Epithelial cell of prostate (primary cell): Measurements from ENCODE around the gene LRMDA.
A peak's percentile ranks its signal among the peaks of the same experiment; 100 is the strongest.

Source experiments
- DNase-seq: peaks from one replicate; pipeline ENCODE4 v3.0.0-alpha.2; 2011; ENCODE audit warnings: low read depth, low spot score
- H3K27ac ChIP-seq: fragments of 450-650 bp; 2 replicates; pipeline ENCODE4 v1.5.1; 2017; ENCODE audit warnings: mild to moderate bottlenecking

The LRMDA gene

DNA sequence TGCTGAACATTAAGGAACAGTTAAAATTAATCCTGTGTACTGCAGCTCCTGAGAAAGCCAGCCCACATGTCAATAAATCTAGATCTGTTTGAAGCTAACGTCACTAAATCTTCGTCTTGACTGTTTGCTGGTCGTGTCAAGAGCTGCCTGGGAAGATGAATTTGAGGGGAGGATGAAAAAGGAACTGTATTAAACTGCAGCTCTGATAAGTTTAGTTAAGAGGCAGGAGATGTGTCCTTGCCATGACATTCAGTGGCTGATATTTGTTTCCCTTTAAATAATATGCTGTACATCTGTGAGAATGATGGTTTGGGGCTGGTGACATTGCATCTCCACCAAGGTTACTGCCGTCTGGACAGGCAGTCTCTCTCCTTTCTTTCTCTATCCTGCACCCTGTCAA lies 435.3 kb downstream of the LRMDA start:
- no peak for DNase-seq
- no peak overlapping the region for H3K27ac ChIP-seq

DNA sequence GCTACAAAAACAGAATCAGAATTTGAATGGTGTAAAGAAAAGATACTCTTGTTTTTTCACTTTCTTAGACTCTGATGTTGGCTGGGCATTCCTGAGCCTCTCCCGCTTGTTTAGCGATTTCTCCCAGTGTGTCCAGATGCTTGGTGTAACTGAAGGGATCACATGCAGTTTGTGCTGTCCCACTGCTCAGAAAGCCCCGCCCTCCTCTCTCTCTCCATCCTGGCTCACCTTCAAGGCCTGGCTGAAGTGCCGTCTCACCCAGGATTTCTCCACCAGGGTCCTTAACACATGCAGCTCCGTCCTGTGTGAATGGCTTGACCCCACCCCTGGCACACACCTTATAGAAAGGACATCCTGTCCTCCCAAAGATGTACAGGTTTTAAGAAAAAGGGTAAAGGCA lies 437.1 kb downstream of the LRMDA start:
- no peak for DNase-seq
- H3K27ac ChIP-seq, result no peak overlapping the region

DNA sequence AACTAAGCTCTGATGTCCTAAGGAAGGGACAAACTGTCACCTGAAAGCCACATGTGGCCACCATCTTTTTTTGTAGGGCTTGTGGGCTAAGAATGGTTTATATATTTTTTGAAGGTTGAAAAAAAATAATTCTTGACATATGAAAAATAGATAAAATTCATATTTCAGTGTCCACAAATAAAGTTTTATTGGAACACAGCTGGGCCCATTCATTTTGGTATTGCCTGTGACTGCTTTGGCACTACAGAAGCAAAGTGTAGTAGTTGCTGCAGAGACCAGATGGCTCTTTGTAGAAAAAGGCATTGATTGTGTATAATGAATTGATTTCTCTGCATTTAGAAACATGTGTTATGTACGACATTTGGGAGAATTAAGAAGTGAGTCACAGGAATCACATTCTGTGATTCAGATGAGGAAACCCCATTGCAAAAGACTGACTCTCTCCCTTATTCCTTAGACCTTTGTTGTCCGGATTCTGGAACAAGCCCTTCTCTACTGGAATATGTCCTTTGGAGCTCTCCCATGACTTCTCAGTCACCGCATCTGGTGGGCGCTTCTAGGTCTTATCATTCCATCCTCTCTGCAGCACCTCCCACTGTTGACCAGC lies 438.7 kb downstream of the LRMDA start:
- H3K27ac ChIP-seq, result no peak overlapping the region
- DNase-seq, result no peak

DNA sequence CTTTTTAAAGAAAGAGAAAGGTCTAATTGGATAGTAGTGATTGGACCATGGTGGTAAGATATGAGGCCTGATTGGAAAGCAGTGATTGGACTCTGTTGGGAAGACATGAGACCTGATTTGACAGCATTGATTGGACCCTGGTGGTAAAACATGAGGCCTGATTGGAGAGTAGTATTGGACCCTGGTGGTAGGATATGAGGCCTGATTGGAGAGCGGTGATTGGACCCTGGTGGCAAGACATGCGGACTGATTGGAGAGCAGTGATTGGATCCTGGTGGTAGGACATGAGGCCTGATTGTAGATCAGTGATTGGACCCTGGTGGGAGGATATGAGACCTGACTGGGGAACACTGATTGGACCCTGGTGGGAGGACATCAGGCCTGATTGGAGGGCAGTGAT lies 444.3 kb downstream of the LRMDA start:
- DNase-seq, result no peak
- no peak overlapping the region for H3K27ac ChIP-seq

DNA sequence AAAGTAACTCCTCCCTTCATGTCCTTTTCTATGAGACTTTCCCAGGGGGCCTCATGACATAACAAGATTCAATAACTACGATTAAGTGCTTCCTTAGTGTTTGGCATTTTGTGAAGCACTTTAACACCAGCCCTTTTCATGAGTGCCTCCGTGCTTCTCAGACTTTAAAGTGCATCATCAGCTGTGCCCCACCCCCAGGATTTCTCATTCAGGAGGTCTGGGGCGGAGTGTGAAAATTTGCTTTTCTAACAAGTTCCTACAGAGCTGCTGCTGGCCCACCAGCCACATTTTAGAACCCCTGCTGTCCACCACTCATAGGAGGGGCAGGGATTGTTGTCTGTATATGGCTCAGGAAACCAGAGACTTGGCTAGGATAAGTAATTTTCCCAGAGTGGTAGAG lies 445.3 kb downstream of the LRMDA start:
- no peak overlapping the region for H3K27ac ChIP-seq
- DNase-seq, result no peak

DNA sequence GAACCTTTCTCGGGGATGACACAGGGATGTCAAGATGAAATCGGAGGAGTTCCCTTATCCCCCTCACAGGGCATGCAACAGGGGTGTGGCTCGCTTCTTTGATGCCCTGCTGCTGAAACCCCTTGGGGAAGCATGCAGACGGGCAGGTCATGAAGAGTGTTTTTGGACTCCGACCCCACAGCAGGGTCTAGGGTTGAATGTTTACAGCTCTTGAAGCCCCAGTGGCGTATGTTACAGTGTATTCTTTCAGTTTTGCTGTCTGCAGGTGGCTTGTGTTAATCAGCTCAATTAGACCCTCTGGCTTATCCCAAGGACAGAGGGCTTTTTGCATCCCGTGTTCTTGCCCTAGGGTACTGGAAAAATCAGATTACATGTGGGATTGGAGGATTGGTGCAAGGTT lies 446.5 kb downstream of the LRMDA start:
- no peak for DNase-seq
- no peak overlapping the region for H3K27ac ChIP-seq

DNA sequence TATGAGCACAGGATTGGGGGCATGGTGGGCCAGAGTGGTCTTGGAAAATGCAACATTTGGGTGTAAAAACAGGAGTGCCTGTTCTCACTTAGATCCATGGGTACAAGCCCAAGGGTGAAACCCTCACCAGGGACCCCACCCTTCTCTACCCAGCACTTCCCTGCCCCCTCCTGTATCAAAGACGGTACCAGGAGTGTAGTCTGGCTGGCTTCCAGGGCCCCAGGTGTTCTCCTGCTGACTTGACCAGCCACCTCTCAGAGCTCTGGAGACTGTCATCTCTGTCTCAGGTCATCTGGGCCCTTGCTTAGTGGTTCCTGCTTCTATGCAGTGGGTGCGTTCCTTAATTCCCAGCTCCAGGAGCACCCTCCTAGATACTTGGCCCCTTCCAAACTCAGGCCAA lies 447.2 kb downstream of the LRMDA start:
- DNase-seq, result no peak
- H3K27ac ChIP-seq, result no peak overlapping the region

DNA sequence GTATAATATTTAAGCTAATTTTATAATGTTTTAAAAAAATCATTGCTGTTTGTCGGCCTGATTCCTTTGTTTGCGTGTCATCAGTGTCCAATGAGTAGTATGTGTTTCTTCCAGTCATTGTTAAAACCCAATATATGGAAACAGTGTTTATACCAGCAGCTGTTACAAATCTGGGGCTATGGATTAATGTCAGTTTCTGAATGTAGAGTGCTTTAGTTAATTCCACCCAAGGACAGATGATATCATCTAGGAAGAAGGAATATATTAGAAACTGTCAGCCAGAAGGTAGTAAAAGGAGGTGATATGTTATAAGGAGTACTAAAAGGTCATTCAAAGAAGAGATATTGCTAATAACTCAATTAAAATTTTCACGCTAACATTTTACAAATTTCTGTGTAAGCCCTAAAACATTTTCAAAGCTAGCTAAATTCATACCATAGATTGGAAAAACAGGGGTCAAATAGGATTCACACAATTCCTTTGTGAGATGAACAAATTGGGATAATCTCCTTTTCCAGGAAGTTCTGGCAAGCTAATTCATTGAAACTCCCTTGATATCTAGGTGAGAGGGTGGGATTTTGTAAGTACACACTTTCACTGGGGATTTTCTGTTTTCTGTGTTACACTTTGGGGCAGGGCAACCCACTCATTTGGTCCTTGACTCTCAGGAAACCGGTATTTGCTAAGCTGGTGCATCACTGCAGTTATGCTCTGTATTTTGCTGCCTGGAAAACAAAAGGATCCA lies 448.8 kb downstream of the LRMDA start:
- no peak overlapping the region for H3K27ac ChIP-seq
- no peak for DNase-seq

GRCh38 chr10:75883081-75884072 lies 452.0 kb downstream of the LRMDA start:
- no peak for DNase-seq
- no peak overlapping the region for H3K27ac ChIP-seq

DNA sequence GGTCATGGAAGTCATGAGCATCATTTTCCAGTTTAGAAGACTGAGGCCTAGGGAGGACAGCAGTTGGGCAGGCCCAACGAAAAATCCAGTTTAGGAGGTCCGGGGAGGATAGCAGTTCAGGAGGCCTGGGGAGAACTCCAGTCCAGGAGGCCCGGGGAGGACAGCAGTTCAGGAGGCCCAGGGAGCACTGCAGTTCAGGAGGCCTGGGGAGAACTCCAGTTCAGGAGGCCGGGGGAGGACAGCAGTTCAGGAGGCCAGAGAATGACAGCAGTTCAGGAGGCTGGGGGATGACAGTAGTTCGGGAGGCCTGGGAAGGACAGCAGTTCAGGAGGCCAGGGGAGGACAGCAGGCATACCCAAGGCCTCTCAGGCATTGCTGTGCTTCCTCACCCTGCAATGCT lies 453.4 kb downstream of the LRMDA start:
- H3K27ac ChIP-seq, result no peak overlapping the region
- DNase-seq, result no peak

GRCh38 chr10:75887369-75887768 lies 455.9 kb downstream of the LRMDA start:
- DNase-seq, result no peak
- H3K27ac ChIP-seq, result no peak overlapping the region

- no peak overlapping the region for H3K27ac ChIP-seq
Measured at GRCh38 chr10:75887992-75888680, 456.7 kb downstream of the LRMDA start.

DNA sequence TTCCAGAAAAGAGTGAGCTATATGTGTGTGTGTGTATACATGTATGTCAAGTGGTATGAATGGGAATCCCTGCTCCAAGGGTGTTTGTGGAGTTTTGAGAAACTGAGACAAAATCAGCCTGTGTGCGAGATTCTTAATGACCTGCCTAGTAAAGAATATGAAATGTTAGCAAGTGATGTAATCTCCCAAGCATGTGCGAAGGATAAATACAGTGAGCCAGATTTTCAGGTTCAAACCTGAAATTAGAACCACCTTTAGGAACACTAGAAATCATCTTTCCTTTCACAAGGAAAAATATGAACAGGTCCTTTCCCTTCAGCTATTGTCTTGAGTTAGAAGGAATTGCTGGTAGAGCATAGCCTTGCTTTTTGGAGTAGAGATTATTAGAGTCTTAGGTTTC lies 457.6 kb downstream of the LRMDA start:
- peak overlapping the region; percentile 37 for H3K27ac ChIP-seq

More at GRCh38 chr10:75887992-75888680, 456.7 kb downstream of the LRMDA start:
- DNase-seq, result no peak

GRCh38 chr10:75894761-75895160 lies 463.3 kb downstream of the LRMDA start:
- DNase-seq, result no peak

More for the DNA sequence above, 457.6 kb downstream of the LRMDA start:
- no peak for DNase-seq

GRCh38 chr10:75895259-75895658 lies 463.8 kb downstream of the LRMDA start:
- H3K27ac ChIP-seq, result no peak overlapping the region
- DNase-seq, result no peak

More at GRCh38 chr10:75894761-75895160, 463.3 kb downstream of the LRMDA start:
- no peak overlapping the region for H3K27ac ChIP-seq

- no peak overlapping the region for H3K27ac ChIP-seq
- no peak for DNase-seq
Measured at GRCh38 chr10:75899816-75900390, 468.5 kb downstream of the LRMDA start.

GRCh38 chr10:75902816-75903215 lies 471.4 kb downstream of the LRMDA start:
- no peak overlapping the region for H3K27ac ChIP-seq
- no peak for DNase-seq

- H3K27ac ChIP-seq, result no peak overlapping the region
- DNase-seq, result no peak
Measured at GRCh38 chr10:75904499-75905283, 473.3 kb downstream of the LRMDA start.

- H3K27ac ChIP-seq, result no peak overlapping the region
- DNase-seq, result no peak
Measured at GRCh38 chr10:75905490-75905889, 474.1 kb downstream of the LRMDA start.
